H1 (cell line): ENCODE results near the gene TIGD2. TPM values are rescaled to one million over a fixed set of nuclear protein-coding genes. Genes with fewer than 3 reads are reported as not detected.

Experiments
- CTCF ChIA-PET: fragments of 300-600 bp; sonication (Branson Sonifier 250); formaldehyde crosslinking; loops from one replicate; lab custom pipeline; 2021; ENCODE audit not compliant: partially characterized antibody; lab: Charles Lee
- POLR2A ChIA-PET: fragments of 300-600 bp; sonication (Branson Sonifier 250); formaldehyde crosslinking; loops from one replicate; lab custom pipeline; 2021; ENCODE audit warnings: inconsistent platforms; ENCODE audit not compliant: partially characterized antibody; lab: Charles Lee
- DNase-seq, 2 experiments: peaks; one replicate each; pipeline versions ENCODE4 v3.0.0 to v3.0.0-alpha.2; 2010 to 2022; ENCODE audit warnings: low spot score in 2 of 2, low read depth in 1 of 2, mixed read lengths in 1 of 2
- FAIRE-seq: peaks from 2 replicates; lab custom pipeline; 2011; peaks lifted over from hg19 to GRCh38; lab: Jason Lieb, UNC
- H2AFZ ChIP-seq: 2 replicates; pipeline ENCODE4 v1.8.1; 2012; ENCODE audit warnings: low read length, inconsistent platforms
- H2AK5ac ChIP-seq: 2 replicates; pipeline ENCODE4 v1.6.1; 2013; ENCODE audit warnings: low read depth, low read length
- H2BK120ac ChIP-seq: replicated peaks from 2 replicates; pipeline ENCODE3; 2013; ENCODE audit warnings: low read depth, low read length, inconsistent platforms
- H2BK12ac ChIP-seq: 2 replicates; pipeline ENCODE4 v1.6.1; 2013; ENCODE audit warnings: low read depth, low read length
- H2BK15ac ChIP-seq: 2 replicates; pipeline ENCODE4 v1.6.1; 2013; ENCODE audit warnings: low read length
- H2BK20ac ChIP-seq: 2 replicates; pipeline ENCODE4 v1.6.1; 2013; ENCODE audit warnings: low read length
- H2BK5ac ChIP-seq: 2 replicates; pipeline ENCODE4 v1.6.1; 2013; ENCODE audit warnings: low read depth, low read length
- H3K14ac ChIP-seq: 2 replicates; pipeline ENCODE4 v1.6.1; 2013; ENCODE audit warnings: inconsistent platforms; ENCODE audit not compliant: insufficient read length
- H3K18ac ChIP-seq: 2 replicates; pipeline ENCODE4 v1.6.1; 2013; ENCODE audit warnings: low read length; ENCODE audit errors: extremely low read depth
- H3K23ac ChIP-seq: 2 replicates; pipeline ENCODE4 v1.6.1; 2013; ENCODE audit warnings: inconsistent platforms; ENCODE audit not compliant: insufficient read length
- H3K23me2 ChIP-seq: 2 replicates; pipeline ENCODE4 v1.6.1; 2013; ENCODE audit warnings: low read depth, low read length
- H3K27ac ChIP-seq: 2 replicates; pipeline ENCODE4 v1.6.1; 2011; ENCODE audit warnings: low read depth, low read length, inconsistent platforms
- H3K27me3 ChIP-seq, 4 experiments: replicated peaks in 1 of 4; 1 replicate in 1 of 4; 2 replicates in 3 of 4; pipeline versions ENCODE4 v1.6.1 to v1.8.1; 2011 to 2013; ENCODE audit warnings: low read length in 3 of 4, mild to moderate bottlenecking in 3 of 4, inconsistent platforms in 2 of 4, mixed read lengths in 2 of 4, moderate library complexity in 1 of 4; ENCODE audit not compliant: control insufficient read depth in 3 of 4, insufficient read depth in 3 of 4; ENCODE audit errors: extremely low read depth in 1 of 4
- H3K36me3 ChIP-seq, 4 experiments: 2 replicates each; pipeline versions ENCODE4 v1.6.1 to v1.8.1; 2011 to 2013; ENCODE audit warnings: mild to moderate bottlenecking in 4 of 4, low read length in 3 of 4, moderate library complexity in 2 of 4, control low read depth in 1 of 4, inconsistent platforms in 1 of 4; ENCODE audit not compliant: insufficient read depth in 4 of 4, control insufficient read depth in 2 of 4
- H3K4ac ChIP-seq: replicated peaks from 2 replicates; pipeline ENCODE3; 2013; ENCODE audit warnings: low read length, low read depth, mixed read lengths, inconsistent platforms; ENCODE audit not compliant: insufficient read length
- H3K4me1 ChIP-seq, 4 experiments: replicated peaks in 1 of 4; 1 replicate in 1 of 4; 2 replicates in 3 of 4; pipeline versions ENCODE4 v1.6.1 to v1.8.1; 2011 to 2013; ENCODE audit warnings: low read length in 3 of 4, inconsistent platforms in 2 of 4, mixed read lengths in 1 of 4; ENCODE audit not compliant: insufficient read depth in 4 of 4, control insufficient read depth in 3 of 4
- H3K4me2 ChIP-seq, 2 experiments: 2 replicates each; pipeline versions ENCODE4 v1.6.1 to v1.8.1; 2011 to 2013; ENCODE audit warnings: low read depth in 2 of 2, low read length in 2 of 2, control low read depth in 1 of 2, inconsistent platforms in 1 of 2, mild to moderate bottlenecking in 1 of 2; ENCODE audit not compliant: insufficient read depth in 1 of 2
- H3K4me3 ChIP-seq, 4 experiments: fragments of 200-600, 300-600 bp in 1 of 4; sonication (generic), shearing (Covaris generic), sonication (Bioruptor Twin) in 1 of 4; 2 replicates each; pipeline versions ENCODE4 v1.5.1 to v1.8.1; 2011 to 2016; ENCODE audit warnings: low read length in 4 of 4, low read depth in 3 of 4, control low read depth in 2 of 4, inconsistent platforms in 2 of 4, mild to moderate bottlenecking in 2 of 4, mixed read lengths in 1 of 4, moderate library complexity in 1 of 4; ENCODE audit not compliant: insufficient read depth in 2 of 4; ENCODE audit errors: extremely low read depth in 1 of 4
- H3K56ac ChIP-seq: replicated peaks from 2 replicates; pipeline ENCODE3; 2013; ENCODE audit warnings: low read depth, mild to moderate bottlenecking, mixed read lengths, low read length, inconsistent platforms; ENCODE audit not compliant: insufficient read length
- H3K79me1 ChIP-seq: 2 replicates; pipeline ENCODE4 v1.6.1; 2013; ENCODE audit warnings: low read depth, low read length, control low read depth
- H3K79me2 ChIP-seq, 2 experiments: 2 replicates each; pipeline versions ENCODE4 v1.6.1 to v1.8.1; 2012 to 2013; ENCODE audit warnings: low read length in 2 of 2, mild to moderate bottlenecking in 2 of 2, inconsistent platforms in 1 of 2; ENCODE audit not compliant: insufficient read depth in 2 of 2, control insufficient read depth in 1 of 2
- H3K9ac ChIP-seq, 4 experiments: replicated peaks in 1 of 4; 1 replicate in 1 of 4; 2 replicates in 3 of 4; pipeline versions ENCODE4 v1.6.1 to v1.8.1; 2011 to 2013; ENCODE audit warnings: low read depth in 3 of 4, low read length in 3 of 4, control low read depth in 2 of 4, mild to moderate bottlenecking in 2 of 4, moderate library complexity in 2 of 4, inconsistent platforms in 1 of 4; ENCODE audit errors: extremely low read depth in 1 of 4
- H3K9me3 ChIP-seq, 2 experiments: 2 replicates each; pipeline versions ENCODE4 v1.6.1 to v1.8.1; 2012 to 2013; ENCODE audit warnings: mild to moderate bottlenecking in 2 of 2, moderate library complexity in 2 of 2, control low read depth in 1 of 2, inconsistent platforms in 1 of 2, low read depth in 1 of 2, low read length in 1 of 2, mixed read lengths in 1 of 2; ENCODE audit not compliant: insufficient read depth in 2 of 2
- H4K20me1 ChIP-seq, 2 experiments: replicated peaks in 1 of 2; 2 replicates each; pipeline versions ENCODE3 to v1.8.1; 2011 to 2013; ENCODE audit warnings: inconsistent platforms in 2 of 2, low read length in 2 of 2, mild to moderate bottlenecking in 1 of 2; ENCODE audit not compliant: insufficient read depth in 2 of 2, control insufficient read depth in 1 of 2
- H4K5ac ChIP-seq: 2 replicates; pipeline ENCODE4 v1.6.1; 2013; ENCODE audit warnings: low read length, low read depth, mixed read lengths, inconsistent platforms; ENCODE audit not compliant: insufficient read length
- H4K8ac ChIP-seq: 2 replicates; pipeline ENCODE4 v1.8.0; 2013; ENCODE audit warnings: mild to moderate bottlenecking, moderate library complexity, low read length, inconsistent platforms; ENCODE audit not compliant: insufficient read depth; ENCODE audit errors: extremely low read depth
- H4K91ac ChIP-seq: replicated peaks from 2 replicates; pipeline ENCODE3; 2013; ENCODE audit warnings: low read length, mixed read lengths, inconsistent platforms; ENCODE audit not compliant: insufficient read length
- KDM5A ChIP-seq: fragments of 200-600 bp; IDR thresholded peaks from 2 replicates; pipeline ENCODE4 v1.7.1; 2012; ENCODE audit warnings: mild to moderate bottlenecking, low read length, inconsistent platforms, mixed read lengths
- polyA plus RNA-seq, 7 experiments: library from polyadenylated mRNA; depleted of rRNA in 3 of 7; stranded (reverse) in 5 of 7; unstranded in 2 of 7; fragments of >200 nt in 5 of 7; fragments of 200-250 nt in 2 of 7; gene quantifications; 1 replicate in 5 of 7; 2 replicates in 1 of 7; 4 replicates in 1 of 7; pipeline versions ENCODE4 v1.2.1 to v1.2.3, GENCODE V29; 2011 to 2013; ENCODE audit warnings: missing spikeins in 2 of 7, mixed read lengths in 2 of 7
- total RNA-seq: library from RNA; stranded (reverse); fragmentation: NEBNext Ultra II Directional; extraction: Animal tissue kit (Norgen Biotek cat#: 25700); gene quantifications from 2 replicates; pipeline ENCODE4 v1.2.1, GENCODE V29; 2021
- TF ChIP-seq, protein P1 (sequence below): IDR thresholded peaks from 2 replicates; pipeline ENCODE4 v1.6.1; 2012; ENCODE audit warnings: low read length, inconsistent platforms

The TIGD2 gene
- total and polyA plus RNA-seq, 2 of the 8 experiments (the other 6 are each of a cell fraction or from before 2014, with no cell fraction given): 2.4 to 5.7 TPM

DNA sequence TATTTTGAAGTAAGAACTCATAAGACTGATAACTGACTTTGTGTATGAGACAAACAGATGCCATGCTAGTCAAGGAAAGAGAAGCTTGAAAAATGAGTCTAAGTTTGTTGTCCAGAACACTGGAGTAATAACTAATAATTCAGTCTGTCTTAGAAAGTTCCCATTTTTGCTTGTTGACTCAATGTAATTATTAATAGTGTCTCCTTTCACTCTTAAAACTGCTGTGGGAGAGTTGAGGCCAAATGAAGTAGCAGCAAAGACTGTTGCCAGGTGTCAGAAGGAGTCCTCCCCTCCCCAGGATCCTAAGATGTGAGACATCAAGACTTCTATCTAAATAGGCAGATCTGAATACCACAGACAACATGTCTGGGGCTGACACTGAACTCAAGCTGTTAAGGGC is 33.6 kb upstream of the TIGD2 start:
- Histone ChIP-seq H4K20me1 (no peaks in the 10 kb centered on the region), H2BK12ac (no peak overlapping the region), H3K56ac (no peak overlapping the region), H4K8ac (no peak overlapping the region), H3K4ac (no peak overlapping the region), H2BK5ac (no peak overlapping the region), H4K91ac (no peak overlapping the region), H4K5ac (no peak overlapping the region), H2BK120ac (no peak overlapping the region), H3K18ac (no peak overlapping the region), H3K23ac (no peak overlapping the region), H3K23me2 (0 out of 2 replicates have a peak, but pooled peaks cover 2% of the 10 kb centered on the region), H2AFZ (no peak overlapping the region), H3K79me1 (no peaks in the 10 kb centered on the region), H2BK15ac (no peak overlapping the region), H3K36me3 (no peaks in the 10 kb centered on the region; a peak in 1 of 8 replicates), H3K27me3 (no peaks in the 10 kb centered on the region), H3K4me2 (no peak overlapping the region), H3K79me2 (no peaks in the 10 kb centered on the region), H3K4me1 (no peaks in the 10 kb centered on the region), H2AK5ac (no peak overlapping the region), H3K9ac (no peak overlapping the region), H3K27ac (no peak overlapping the region), H3K4me3 (no peak overlapping the region), H2BK20ac (no peak overlapping the region)
- ChIA-PET POLR2A (no interaction called here), CTCF (no interaction called here)
- FAIRE-seq: no peak
- no peak for DNase-seq
- TF ChIP-seq, protein P1, sequence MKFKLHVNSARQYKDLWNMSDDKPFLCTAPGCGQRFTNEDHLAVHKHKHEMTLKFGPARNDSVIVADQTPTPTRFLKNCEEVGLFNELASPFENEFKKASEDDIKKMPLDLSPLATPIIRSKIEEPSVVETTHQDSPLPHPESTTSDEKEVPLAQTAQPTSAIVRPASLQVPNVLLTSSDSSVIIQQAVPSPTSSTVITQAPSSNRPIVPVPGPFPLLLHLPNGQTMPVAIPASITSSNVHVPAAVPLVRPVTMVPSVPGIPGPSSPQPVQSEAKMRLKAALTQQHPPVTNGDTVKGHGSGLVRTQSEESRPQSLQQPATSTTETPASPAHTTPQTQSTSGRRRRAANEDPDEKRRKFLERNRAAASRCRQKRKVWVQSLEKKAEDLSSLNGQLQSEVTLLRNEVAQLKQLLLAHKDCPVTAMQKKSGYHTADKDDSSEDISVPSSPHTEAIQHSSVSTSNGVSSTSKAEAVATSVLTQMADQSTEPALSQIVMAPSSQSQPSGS: no peak
- TF ChIP-seq KDM5A: no peak
- TF ChIP-seq, all 59 proteins: peak for 0
- Histone ChIP-seq H3K14ac (no peak overlapping the region), H3K9me3 (peaks cover 0 to 6% of the 10 kb centered on the region in 2 experiments; a peak in 3 of 4 replicates)
